Measurements from ENCODE around the gene ARMC2.

GRCh38 chr6:108804956-108805355 lies 43.3 kb upstream of the ARMC2 start:
- TF ChIP-seq CTCF (IDR thresholded peaks at IDR 0.05), result no peak
- TF ChIP-seq EZH2 (IDR thresholded peaks at IDR 0.05; ENCODE audit: borderline replicate concordance, insufficient read depth, low read depth, low read length, poor library complexity, severe bottlenecking), result no peak

All from B cell (primary cell).